Measurements from ENCODE around the gene ADAMTS1.

The ADAMTS1 gene

DNA sequence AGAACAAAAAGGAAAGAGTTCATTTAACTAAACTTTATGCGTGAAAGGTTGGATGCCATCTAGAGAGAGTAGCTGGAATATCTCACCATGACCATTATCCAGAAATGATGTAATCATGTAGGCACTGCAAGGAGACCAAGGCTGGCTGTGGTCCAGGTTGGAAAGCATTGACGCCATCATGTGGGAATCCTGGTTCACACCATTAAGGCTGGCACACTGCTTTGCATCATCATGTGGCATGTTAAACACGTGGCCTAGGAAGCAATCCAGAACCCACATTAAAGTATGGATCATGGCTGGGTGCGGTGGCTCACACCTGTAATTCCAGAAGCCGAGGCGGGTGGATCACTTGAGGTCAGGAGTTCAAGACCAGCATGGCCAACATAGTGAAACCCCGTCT lies 4.3 kb downstream of the ADAMTS1 start (continued):
- TF ChIP-seq, protein P1, sequence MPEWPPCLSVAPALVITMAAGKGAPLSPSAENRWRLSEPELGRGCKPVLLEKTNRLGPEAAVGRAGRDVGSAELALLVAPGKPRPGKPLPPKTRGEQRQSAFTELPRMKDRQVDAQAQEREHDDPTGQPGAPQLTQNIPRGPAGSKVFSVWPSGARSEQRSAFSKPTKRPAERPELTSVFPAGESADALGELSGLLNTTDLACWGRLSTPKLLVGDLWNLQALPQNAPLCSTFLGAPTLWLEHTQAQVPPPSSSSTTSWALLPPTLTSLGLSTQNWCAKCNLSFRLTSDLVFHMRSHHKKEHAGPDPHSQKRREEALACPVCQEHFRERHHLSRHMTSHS (tag by site-specific recombination; IDR thresholded peaks at IDR 0.05) = no peak
- TF ChIP-seq ZNF19 (tag by site-specific recombination; IDR thresholded peaks at IDR 0.05; ENCODE audit: low read depth) = no peak
- TF ChIP-seq ZNF146 (tag by site-specific recombination; IDR thresholded peaks at IDR 0.05) = no peak
- TF ChIP-seq ZNF785 (tag by site-specific recombination; IDR thresholded peaks at IDR 0.05) = no peak
- TF ChIP-seq ZNF658 (tag by site-specific recombination; IDR thresholded peaks at IDR 0.05) = no peak
- TF ChIP-seq ZNF596 (tag by site-specific recombination; IDR thresholded peaks at IDR 0.05) = no peak
- TF ChIP-seq PRDM1 (tag by site-specific recombination; IDR thresholded peaks at IDR 0.05) = peak; percentile 84
- TF ChIP-seq ZNF843 (tag by site-specific recombination; IDR thresholded peaks at IDR 0.05) = peak; percentile 46; the same call in 1 of the 2 replicates
- peak; percentile 99 for TF ChIP-seq ZNF394 (tag by site-specific recombination; IDR thresholded peaks at IDR 0.05; ENCODE audit: borderline replicate concordance)
- TF ChIP-seq, protein P2, sequence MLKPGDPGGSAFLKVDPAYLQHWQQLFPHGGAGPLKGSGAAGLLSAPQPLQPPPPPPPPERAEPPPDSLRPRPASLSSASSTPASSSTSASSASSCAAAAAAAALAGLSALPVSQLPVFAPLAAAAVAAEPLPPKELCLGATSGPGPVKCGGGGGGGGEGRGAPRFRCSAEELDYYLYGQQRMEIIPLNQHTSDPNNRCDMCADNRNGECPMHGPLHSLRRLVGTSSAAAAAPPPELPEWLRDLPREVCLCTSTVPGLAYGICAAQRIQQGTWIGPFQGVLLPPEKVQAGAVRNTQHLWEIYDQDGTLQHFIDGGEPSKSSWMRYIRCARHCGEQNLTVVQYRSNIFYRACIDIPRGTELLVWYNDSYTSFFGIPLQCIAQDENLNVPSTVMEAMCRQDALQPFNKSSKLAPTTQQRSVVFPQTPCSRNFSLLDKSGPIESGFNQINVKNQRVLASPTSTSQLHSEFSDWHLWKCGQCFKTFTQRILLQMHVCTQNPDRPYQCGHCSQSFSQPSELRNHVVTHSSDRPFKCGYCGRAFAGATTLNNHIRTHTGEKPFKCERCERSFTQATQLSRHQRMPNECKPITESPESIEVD (tag by site-specific recombination; IDR thresholded peaks at IDR 0.05) = no peak

DNA sequence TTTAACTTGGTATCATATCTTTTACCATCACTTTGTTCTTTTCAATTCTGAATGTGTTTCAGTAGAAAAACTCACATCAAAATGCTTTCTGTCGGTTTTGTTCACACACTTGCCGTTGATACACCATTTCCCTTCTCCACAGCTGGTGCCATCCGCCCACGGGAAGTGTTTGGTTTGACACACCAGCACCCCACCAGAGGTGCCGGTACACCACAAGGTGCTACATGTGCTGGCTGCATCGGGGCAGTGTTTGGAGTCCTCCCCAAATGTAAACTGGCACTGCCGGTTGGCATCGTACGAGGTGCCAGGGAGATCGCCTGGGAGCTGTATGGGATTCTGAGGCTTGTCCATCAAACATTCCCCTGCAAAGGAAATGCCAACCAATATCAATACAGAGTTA lies 5.0 kb downstream of the ADAMTS1 start:
- POLR2A ChIA-PET = no interaction called here

DNA sequence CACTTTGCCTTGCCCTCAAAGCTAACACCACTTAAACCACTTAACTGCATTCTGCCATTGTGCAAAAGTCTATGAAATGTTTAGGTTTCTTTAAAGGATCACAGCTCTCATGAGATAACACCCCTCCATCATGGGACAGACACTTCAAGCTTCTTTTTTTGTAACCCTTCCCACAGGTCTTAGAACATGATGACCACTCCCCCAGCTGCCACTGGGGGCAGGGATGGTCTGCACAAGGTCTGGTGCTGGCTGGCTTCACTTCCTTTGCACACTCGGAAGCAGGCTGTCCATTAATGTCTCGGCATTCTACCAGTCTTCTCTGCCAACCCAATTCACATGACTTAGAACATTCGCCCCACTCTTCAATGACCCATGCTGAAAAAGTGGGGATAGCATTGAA lies 7.7 kb downstream of the ADAMTS1 start:
- H3K36me3 ChIP-seq (ENCODE audit: control insufficient read depth in 2 of 2, insufficient read depth in 1 of 2, low read length in 2 of 2) = peaks cover 61 to 63% of the 10 kb centered on the region in 2 experiments
- ChIA-PET CTCF (interaction anchor here (1.2 to 2.8 kb wide), 2 partner anchors 9 to 22 kb away, joined by 3 to 11 read pairs; no protein-coding TSS in a partner anchor), POLR2A (interaction anchor here (0.6 kb wide), 1 partner anchor 24 kb away, joined by 5 read pairs; no protein-coding TSS in a partner anchor)
- no peak overlapping the region for H3K4me3 ChIP-seq (ENCODE audit: low read depth, low read length)
- no peaks in the 10 kb centered on the region for H3K9me3 ChIP-seq (ENCODE audit: control insufficient read depth, insufficient read depth, low read depth, low read length)
- no peak overlapping the region for H3K27ac ChIP-seq (ENCODE audit: extremely low read depth, low read depth, low read length)
- H3K4me1 ChIP-seq (ENCODE audit: control insufficient read depth, insufficient read depth, low read length) = peaks cover 15% of the 10 kb centered on the region; the same call in 1 of the 2 replicates
- TF ChIP-seq, protein P3, sequence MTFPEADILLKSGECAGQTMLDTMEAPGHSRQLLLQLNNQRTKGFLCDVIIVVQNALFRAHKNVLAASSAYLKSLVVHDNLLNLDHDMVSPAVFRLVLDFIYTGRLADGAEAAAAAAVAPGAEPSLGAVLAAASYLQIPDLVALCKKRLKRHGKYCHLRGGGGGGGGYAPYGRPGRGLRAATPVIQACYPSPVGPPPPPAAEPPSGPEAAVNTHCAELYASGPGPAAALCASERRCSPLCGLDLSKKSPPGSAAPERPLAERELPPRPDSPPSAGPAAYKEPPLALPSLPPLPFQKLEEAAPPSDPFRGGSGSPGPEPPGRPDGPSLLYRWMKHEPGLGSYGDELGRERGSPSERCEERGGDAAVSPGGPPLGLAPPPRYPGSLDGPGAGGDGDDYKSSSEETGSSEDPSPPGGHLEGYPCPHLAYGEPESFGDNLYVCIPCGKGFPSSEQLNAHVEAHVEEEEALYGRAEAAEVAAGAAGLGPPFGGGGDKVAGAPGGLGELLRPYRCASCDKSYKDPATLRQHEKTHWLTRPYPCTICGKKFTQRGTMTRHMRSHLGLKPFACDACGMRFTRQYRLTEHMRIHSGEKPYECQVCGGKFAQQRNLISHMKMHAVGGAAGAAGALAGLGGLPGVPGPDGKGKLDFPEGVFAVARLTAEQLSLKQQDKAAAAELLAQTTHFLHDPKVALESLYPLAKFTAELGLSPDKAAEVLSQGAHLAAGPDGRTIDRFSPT (tag by site-specific recombination; IDR thresholded peaks at IDR 0.05) = peak; percentile 65; the same call in 1 of the 2 replicates
- TF ChIP-seq REPIN1 (tag by site-specific recombination; IDR thresholded peaks at IDR 0.05; ENCODE audit: low read depth) (no peak), ZNF221 (tag by site-specific recombination; IDR thresholded peaks at IDR 0.05; ENCODE audit: borderline replicate concordance) (no peak), ZBTB20 (tag by site-specific recombination; IDR thresholded peaks at IDR 0.05) (no peak), ZNF623 (tag by site-specific recombination; IDR thresholded peaks at IDR 0.05) (no peak), ZNF2 (tag by site-specific recombination; IDR thresholded peaks at IDR 0.05) (no peak)
- TF ChIP-seq, protein P4, sequence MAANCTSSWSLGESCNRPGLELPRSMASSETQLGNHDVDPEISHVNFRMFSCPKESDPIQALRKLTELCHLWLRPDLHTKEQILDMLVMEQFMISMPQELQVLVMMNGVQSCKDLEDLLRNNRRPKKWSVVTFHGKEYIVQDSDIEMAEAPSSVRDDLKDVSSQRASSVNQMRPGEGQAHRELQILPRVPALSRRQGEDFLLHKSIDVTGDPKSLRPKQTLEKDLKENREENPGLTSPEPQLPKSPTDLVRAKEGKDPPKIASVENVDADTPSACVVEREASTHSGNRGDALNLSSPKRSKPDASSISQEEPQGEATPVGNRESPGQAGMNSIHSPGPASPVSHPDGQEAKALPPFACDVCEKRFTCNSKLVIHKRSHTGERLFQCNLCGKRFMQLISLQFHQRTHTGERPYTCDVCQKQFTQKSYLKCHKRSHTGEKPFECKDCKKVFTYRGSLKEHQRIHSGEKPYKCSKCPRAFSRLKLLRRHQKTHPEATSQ (tag by site-specific recombination; IDR thresholded peaks at IDR 0.05) = no peak
- TF ChIP-seq, protein P1 (tag by site-specific recombination; IDR thresholded peaks at IDR 0.05) = no peak
- TF ChIP-seq, protein P5, sequence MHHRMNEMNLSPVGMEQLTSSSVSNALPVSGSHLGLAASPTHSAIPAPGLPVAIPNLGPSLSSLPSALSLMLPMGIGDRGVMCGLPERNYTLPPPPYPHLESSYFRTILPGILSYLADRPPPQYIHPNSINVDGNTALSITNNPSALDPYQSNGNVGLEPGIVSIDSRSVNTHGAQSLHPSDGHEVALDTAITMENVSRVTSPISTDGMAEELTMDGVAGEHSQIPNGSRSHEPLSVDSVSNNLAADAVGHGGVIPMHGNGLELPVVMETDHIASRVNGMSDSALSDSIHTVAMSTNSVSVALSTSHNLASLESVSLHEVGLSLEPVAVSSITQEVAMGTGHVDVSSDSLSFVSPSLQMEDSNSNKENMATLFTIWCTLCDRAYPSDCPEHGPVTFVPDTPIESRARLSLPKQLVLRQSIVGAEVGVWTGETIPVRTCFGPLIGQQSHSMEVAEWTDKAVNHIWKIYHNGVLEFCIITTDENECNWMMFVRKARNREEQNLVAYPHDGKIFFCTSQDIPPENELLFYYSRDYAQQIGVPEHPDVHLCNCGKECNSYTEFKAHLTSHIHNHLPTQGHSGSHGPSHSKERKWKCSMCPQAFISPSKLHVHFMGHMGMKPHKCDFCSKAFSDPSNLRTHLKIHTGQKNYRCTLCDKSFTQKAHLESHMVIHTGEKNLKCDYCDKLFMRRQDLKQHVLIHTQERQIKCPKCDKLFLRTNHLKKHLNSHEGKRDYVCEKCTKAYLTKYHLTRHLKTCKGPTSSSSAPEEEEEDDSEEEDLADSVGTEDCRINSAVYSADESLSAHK (tag by site-specific recombination; IDR thresholded peaks at IDR 0.05) = no peak

More for the DNA sequence above, 5.0 kb downstream of the ADAMTS1 start:
- Histone ChIP-seq H3K4me3 (ENCODE audit: low read depth, low read length) (peak overlapping the region; percentile 3; the same call in 1 of the 2 replicates), H3K4me1 (ENCODE audit: control insufficient read depth, insufficient read depth, low read length) (peaks cover 15% of the 10 kb centered on the region; the same call in 1 of the 2 replicates), H3K36me3 (ENCODE audit: control insufficient read depth in 2 of 2, insufficient read depth in 1 of 2, low read length in 2 of 2) (peaks cover 61 to 73% of the 10 kb centered on the region in 2 experiments), H3K27ac (ENCODE audit: extremely low read depth, low read depth, low read length) (peak overlapping the region; percentile 27; the same call in 1 of the 2 replicates), H3K9me3 (ENCODE audit: control insufficient read depth, insufficient read depth, low read depth, low read length) (no peaks in the 10 kb centered on the region)
- CTCF ChIA-PET = interaction anchor here (1.1 to 2.5 kb wide), 5 partner anchors 8 to 1905 kb away, joined by 3 to 17 read pairs (median 7); no protein-coding TSS in a partner anchor
- TF ChIP-seq ZNF548 (tag by site-specific recombination; IDR thresholded peaks at IDR 0.05) = no peak
- TF ChIP-seq ZFHX2 (tag by site-specific recombination; conservative IDR thresholded peaks at IDR 0.05) = 0 out of 2 replicates have a peak, but pooled peaks have one; percentile 15
- TF ChIP-seq, protein P3 (tag by site-specific recombination; IDR thresholded peaks at IDR 0.05) = peak; percentile 91

Data from HEK293 (cell line).